Dermis blood vessel endothelial cell (primary cell): ENCODE results near the gene MSL1. TPM values are rescaled to one million over a fixed set of nuclear protein-coding genes. Genes with fewer than 3 reads are reported as not detected.
A peak's percentile ranks its signal among the peaks of the same experiment; 100 is the strongest.

ENCODE experiments used
- DNase-seq: peaks from one replicate; pipeline ENCODE4 v3.0.0; 2010
- total RNA-seq: library from RNA; depleted of rRNA; stranded (reverse); fragments of >200 nt; gene quantifications from 2 replicates; pipeline ENCODE4 v1.2.3, GENCODE V29; 2014

MSL1 gene
- total RNA-seq, 1 donor from 2014 or later, result 54.1 TPM

- DNase-seq, result no peak
These were observed 15.7 kb upstream of the MSL1 start for GRCh38 chr17:40105861-40106759.

DNA sequence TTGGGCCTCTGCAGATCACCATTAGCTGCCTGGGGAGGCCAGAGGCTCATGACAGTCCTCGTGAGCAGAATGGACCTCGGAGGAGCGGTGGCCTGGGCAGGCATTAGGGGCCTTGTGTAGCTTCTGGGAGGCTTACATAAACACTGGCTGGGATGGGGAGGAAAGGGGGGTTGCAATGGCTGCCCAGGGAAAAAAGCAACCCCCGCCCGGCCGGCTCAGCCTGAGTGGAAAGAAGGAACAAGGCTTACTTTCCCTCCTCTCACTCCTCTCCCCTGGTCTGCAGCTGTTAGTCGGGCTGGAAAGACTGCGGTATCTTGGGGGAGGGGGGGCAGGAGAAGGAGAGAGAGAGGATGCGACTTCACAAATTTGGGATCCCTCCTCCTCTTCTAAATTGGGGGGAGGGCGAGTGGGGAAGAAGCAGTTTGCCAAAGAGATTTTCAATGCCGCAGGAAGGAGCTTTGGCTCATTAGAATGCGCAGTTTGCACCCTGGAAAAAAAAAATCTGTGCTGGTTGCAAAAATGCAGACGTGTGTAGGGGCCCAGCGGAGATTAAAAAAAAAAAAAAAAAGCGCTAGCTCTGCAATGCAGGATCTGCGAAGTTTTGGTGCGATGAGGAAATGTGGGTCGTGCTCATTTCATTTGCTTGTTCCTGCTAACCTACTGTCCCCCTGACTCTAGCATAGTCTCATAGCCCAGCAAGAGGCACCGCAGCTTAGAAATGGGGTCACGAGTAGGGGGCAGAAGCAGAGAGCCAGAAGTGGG is 14.8 kb upstream of the MSL1 start:
- DNase-seq, result no peak

DNA sequence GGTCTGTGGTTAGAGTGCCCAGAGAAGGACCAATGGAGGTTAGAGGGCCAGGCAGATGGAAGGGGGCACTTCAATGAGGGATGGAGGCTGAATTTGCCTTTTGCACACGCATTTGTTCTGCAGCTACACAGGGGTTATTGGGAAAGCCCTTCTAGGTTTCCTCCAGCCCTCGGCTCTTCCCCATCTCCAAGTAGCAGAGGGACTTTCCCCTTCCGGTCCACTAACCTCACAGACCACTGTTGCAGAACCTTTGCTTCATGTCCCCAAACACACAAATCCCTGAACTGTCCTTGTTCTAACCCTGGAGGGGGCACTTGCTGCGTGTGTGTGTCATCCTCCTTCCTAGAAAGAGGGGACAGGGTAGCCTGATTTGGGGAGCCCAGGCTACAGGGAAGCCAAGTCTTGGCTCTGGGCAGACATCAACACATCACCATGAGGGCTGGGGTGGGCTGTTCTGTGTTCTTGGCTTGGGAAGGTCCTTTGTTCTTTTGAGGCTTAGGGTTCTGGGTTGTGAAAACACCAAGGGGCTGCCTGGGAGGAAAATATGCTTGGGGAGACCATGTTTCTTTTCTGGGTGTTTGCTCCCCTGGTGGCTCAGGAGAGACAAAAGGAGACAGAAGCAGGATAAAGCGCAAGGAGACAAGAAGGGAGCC is 14.1 kb upstream of the MSL1 start:
- DNase-seq, result no peak

DNA sequence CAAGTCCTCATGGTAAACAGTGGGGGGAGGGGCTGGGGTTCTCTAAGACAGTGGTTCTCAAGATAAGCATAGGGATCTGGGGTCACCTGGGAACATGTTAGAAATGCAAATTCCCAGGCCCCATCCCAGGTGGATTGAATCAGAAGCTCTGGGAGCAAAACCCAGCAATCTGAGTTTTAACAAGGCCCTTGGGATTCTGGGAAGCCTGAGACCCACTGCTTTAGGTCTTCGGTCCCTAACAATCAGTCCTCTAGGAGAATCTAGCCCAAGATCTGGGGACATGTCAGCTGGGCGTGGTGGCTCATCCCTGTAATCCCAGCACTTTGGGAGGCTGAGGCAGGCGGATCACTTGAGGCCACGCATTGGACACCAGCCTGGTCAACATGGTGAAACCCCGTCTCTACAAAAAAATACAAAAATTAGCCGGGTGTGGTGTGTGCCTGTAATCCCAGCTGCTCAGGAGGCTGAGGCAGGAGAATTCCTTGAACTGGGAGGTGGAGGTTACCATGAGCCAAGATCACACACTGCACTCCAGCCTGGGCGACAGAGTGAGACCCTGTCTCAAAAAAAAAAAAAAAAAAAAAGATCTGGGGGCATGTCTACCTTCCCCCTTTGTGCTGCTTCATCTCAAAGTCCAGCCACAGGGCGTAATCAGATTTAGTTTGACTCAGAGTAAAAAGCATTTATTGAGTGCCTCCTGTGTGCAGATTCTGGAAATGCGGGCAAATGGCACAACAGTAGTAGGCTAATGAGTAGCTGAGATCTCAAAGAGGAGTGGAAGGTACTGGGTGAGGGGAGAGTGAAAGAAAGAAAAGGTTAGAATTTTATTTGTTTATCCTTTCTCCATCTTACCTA is 12.6 kb upstream of the MSL1 start:
- DNase-seq, result peak; percentile 55

DNA sequence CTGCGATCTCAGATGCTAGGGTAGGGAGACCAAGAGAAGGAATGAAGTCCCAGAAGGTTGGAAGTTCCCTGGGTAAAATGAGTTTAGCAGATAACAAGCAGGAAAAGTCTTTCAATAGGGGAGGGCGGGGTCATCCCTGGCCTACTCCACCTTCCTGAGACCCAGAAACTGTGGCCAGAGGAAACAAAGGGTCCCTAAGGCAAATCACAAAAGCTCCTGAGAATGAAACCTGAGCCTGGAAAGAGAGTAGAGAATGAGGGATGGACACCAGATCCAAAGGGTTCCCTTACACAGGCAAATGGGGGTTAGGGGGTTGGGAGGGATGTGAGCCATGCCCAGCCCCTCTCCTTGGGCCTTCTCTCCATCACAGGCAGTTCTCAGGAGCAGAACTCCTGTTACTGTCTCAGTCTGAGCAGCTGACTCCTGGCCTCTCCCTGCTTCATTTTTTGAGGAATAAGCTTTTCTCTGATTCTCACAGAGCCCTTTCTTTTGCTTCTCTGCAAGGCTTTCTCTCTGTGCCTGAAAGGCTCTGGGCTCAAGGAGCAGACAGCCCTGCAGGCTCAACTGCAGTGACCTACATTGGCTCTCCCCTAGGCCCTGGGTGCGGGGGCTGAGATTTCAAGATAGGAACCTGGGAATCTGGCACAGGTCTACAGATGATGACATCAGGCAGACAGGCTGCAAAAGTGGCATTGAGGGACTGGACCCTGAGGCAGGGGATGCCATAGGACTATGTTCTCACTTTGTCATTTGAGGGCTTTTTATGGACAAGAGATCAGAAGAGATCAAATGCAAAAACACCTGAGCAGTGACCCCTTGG is 11.5 kb upstream of the MSL1 start:
- peak; percentile 47 for DNase-seq

DNA sequence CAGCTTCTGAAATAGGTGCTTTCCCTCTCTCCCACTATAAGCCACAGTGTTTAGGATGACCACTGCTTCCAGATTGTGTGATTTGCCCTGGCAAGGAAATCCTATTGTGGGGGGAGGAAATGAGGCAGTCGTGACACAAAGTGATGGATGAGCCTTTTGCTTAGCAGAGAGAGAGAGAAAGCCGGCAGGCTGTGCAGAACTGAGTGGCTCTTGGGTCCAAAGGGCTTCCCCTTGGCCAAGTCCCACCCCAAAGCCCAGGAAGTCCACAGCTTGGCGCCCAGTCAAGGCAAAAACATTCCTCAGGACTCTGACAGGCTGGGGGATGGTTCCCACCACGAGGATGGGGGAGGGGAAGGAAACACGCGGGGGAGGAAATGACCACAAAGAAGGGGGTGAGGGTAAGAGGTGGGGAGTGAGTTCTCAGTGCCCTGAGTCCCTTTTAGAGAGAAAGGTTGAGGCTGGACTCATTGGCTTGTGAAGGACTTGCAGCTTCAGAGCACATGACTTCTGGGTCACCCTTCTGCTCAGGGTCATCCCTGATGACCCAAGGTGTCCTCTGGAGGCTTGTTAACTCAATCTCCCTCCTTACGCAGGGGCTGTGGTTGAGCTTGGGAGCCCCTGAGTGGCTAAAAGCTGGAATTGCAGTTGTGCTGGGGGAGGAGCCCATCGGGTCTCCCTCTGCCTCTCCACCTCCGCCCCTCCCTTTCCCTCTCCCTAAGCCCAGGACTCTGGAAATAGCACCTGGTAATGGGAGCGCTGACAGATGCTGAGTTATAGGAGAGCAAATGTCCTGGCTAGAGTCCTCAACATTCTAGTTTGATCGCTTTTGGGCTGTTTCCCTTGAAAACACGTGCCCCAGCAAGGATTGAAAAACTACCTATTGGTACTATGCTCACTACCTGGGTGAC is 10.3 kb upstream of the MSL1 start:
- DNase-seq, result peak; percentile 97

DNA sequence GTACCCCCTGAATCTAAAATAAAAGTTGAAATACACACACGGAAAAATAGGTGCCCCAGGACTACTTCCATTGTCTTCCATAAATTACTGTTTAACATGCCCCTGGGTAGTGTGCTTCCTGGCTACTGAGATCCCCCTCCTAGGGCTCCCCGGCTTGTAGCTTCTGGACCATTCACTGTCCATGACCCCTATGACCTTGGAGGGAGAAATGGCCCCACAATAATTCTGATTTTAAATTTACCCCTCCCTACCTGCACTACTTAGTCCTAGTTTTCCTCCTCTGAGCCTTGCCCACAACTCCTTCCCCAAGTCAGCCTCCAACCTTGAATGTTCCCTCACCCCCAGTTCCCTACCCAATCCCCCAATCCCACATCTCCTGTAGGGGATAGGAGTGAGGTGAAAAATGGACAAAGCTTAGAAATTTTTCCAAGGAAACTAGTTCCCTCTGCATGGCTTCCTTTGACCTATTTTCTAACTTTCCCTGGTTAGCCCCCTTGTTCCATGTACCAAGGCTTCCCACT is 9.5 kb upstream of the MSL1 start:
- no peak for DNase-seq

DNA sequence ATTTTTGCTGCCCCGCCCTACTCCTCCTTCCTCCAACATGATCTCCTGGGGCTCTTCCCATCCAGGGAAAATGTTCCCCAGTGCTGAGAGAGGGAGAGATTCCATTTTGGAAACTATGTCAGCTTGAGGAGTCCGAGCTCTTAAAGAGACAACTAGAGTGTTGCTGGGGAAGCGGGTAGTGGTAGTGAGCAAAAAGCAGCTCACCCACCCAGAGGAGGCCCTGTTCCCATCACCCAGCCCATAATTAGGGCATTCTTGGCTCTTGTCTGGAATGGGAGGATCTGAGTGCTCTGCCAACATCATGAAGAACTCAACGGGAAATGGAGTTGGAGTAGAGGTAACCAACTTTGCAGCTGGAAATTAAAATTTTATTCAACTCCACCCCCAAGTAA is 9.1 kb upstream of the MSL1 start:
- DNase-seq, result no peak

DNA sequence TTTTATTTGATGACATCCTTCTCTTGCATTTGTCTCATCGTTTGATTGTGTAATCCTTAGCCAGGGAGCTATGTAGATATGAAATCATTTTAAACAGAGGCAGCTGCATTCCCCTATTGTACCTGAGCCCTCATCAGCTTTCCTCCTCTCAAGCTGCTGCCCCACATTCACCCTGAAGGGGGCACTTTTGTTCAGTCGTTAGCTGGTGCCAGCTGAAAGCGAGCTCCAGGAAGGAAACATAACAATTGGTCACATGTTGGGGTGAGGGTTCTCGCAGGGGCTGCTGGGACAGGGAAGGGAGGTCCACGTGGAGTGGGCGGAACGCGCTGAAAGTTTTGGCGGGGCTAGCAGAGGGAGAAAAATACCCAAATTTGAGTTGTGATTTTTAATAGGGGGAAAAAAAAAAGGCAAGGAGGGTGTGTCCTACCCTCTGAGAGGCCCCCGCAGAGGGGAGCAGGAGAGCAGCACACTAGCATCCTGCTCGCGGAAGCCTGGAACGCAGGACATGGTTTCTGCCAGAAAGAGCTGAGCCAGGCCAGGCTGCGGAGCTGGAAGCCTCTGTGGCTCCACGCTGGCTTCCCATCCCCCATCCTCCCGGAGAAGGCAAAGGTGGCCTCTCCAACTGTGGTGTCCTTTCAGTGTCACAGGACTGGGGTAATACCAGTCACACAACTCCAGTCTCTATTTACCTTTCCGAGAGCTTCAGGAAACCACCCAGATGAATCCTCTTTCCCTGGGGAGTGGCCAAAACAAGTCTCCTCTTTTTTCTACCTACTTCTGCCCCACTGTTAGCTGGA is 8.5 kb upstream of the MSL1 start:
- DNase-seq, result peak; percentile 97

DNA sequence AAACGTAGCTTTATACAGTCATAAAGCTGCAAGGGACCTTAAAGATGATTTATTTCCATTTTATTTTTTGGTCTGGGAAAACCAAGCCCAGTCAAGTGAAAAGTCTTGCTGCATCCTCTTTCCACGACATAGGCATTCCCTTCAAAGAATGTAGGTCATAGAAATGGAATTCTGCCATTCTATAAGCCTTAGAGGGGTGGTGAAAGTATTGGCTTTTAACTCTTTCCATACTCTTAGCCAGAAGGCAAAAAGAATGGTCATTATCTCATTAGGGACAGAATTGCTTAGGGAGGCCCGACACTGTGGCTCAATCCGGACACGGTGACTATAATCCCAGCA is 7.9 kb upstream of the MSL1 start:
- DNase-seq, result no peak

- DNase-seq, result no peak
These were observed 6.7 kb upstream of the MSL1 start for GRCh38 chr17:40115101-40115436.

DNA sequence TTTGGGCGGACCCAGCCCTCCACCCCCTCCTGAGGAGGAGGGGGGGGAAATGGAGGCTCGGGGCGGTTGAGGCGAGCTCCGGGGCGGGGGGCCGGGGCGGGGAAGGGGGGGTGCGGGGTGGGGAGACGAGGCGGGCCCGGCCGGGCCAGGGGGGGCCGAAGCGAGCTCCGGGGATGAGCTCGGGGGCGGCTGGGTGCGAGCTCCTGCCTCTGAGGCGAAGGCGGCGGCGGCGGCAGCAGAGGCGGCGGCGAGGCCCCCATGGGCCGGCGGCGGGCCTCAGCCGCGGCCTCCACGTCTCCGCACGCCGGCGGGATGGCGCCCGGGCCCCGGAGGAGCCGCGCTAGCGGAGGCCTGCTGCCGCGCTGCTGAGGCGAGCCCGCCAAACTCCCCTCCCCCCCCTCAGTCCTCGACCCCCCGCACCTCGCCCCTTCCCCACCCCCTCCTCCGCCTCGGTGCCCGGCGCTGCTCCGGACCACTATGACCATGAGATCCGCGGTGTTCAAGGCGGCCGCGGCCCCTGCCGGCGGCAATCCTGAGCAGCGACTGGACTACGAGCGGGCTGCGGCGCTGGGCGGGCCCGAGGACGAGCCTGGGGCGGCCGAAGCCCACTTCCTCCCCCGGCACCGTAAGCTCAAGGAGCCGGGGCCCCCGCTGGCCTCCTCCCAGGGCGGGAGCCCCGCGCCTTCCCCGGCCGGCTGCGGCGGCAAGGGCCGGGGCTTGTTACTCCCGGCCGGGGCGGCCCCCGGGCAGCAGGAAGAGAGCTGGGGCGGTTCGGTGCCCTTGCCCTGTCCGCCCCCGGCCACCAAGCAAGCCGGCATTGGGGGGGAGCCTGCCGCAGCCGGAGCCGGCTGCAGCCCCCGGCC is 596 bp downstream of the MSL1 start:
- peak; percentile 70 for DNase-seq

DNA sequence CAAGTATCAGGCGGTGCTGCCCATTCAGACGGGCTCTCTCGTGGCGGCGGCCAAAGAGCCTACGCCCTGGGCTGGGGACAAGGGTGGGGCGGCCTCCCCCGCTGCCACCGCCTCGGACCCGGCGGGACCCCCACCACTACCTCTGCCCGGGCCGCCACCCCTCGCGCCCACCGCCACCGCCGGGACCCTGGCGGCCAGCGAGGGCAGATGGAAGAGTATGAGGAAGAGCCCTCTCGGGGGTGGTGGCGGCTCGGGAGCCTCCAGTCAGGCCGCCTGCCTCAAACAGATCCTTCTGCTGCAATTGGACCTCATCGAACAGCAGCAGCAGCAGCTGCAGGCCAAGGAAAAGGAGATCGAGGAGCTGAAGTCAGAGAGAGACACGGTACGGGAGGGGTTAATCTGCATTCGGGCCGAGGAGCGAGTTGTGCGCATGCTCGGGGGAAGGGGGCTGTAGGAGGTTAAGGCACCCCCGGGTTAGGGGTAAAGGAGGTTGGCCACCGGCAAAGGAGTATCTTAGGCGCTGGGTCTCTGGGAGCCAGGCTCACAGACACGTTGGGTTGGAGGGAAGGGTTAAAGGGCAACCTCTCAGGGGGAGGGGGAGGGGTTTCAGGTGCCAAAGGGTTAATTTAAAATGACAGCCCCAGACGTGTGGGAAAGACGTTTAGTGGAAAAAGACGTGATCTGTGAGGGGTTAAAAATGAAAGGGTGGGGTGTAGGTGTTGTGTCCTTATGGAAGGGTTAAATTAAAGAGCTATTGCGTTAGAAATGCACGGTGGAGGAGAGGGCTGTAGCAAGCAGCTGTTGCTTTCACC is 1.4 kb downstream of the MSL1 start:
- DNase-seq, result peak; percentile 59

DNA sequence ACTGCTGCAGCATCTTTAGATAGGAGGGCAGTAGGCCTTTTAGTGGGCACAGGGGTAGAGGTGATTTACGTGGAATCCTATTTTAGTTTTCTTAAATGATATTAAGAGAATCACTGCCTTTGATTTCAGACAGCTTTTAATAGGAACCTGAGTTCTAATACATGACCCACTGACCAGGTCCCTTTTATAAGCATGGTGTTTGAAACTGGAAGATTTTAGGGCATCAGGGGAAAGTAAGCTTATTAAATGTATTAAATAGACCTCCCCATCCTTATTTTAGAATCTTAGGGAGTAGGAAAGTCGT is 2.0 kb downstream of the MSL1 start:
- no peak for DNase-seq

GRCh38 chr17:40124279-40125141 is 2.7 kb downstream of the MSL1 start:
- DNase-seq, result no peak

- no peak for DNase-seq
These were observed 7.7 kb downstream of the MSL1 start for GRCh38 chr17:40129498-40129897.
